ENCODE measurements around the gene CEBPA. TPM values are rescaled to one million over a fixed set of nuclear protein-coding genes. Genes with fewer than 3 reads are reported as not detected.

CEBPA gene
- total RNA-seq, 4 donors from 2014 or later = 12.9 to 31.0 (median 17.4) TPM

DNA sequence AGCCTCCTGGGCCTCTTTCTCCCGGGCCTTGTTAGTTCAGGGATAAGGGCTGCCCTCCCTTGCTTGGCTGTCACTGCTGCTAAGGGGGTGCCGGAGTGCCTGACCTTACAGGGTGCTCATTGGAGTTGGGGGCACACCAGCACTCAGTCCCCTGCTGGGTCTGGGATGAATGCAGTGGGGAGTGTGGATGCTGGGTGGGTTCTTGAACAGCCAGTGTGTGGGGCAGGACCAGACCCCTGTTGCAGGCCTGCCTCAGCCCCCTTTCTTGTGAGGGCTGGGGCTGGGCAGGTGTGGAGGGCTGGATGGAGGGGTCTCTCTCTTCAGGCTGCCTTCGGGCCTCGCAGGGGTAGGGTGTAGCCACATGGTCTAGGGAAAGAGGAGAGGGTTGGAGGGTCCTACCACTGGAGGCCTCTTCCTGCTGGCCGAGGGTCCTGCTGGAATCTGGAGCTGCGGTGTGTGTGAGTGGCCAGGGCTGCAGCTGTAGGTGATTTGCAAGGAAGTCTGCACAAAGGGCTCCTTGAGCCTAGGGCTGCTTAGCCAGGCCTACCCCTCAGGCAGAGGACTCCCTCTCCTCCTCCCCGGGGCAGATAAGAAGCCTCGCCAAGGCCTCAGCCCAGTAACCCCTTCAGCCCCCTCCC, 3.2 kb downstream of the CEBPA start:
- DNase-seq = no peak
- Histone ChIP-seq H3K4me3 (replicated peaks in 1 of 3) (no peak overlapping the region), H3K36me3 (no peaks in the 10 kb centered on the region), H3K27me3 (no peaks in the 10 kb centered on the region), H3K4me1 (peaks cover 21 to 25% of the 10 kb centered on the region in 2 donors), H3K9me3 (no peaks in the 10 kb centered on the region), H3K27ac (no peak overlapping the region)
- intact Hi-C loops (cut with DNase I) = no loop called here
- TF ChIP-seq POLR2A (IDR thresholded peaks at IDR 0.05) = no peak
- TF ChIP-seq, protein P1, sequence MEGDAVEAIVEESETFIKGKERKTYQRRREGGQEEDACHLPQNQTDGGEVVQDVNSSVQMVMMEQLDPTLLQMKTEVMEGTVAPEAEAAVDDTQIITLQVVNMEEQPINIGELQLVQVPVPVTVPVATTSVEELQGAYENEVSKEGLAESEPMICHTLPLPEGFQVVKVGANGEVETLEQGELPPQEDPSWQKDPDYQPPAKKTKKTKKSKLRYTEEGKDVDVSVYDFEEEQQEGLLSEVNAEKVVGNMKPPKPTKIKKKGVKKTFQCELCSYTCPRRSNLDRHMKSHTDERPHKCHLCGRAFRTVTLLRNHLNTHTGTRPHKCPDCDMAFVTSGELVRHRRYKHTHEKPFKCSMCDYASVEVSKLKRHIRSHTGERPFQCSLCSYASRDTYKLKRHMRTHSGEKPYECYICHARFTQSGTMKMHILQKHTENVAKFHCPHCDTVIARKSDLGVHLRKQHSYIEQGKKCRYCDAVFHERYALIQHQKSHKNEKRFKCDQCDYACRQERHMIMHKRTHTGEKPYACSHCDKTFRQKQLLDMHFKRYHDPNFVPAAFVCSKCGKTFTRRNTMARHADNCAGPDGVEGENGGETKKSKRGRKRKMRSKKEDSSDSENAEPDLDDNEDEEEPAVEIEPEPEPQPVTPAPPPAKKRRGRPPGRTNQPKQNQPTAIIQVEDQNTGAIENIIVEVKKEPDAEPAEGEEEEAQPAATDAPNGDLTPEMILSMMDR (IDR thresholded peaks at IDR 0.05) = no peak
- WGBS, 2 donors = 64 to 65% methylated on average over 5 to 8 of the region's 8 CpGs

DNA sequence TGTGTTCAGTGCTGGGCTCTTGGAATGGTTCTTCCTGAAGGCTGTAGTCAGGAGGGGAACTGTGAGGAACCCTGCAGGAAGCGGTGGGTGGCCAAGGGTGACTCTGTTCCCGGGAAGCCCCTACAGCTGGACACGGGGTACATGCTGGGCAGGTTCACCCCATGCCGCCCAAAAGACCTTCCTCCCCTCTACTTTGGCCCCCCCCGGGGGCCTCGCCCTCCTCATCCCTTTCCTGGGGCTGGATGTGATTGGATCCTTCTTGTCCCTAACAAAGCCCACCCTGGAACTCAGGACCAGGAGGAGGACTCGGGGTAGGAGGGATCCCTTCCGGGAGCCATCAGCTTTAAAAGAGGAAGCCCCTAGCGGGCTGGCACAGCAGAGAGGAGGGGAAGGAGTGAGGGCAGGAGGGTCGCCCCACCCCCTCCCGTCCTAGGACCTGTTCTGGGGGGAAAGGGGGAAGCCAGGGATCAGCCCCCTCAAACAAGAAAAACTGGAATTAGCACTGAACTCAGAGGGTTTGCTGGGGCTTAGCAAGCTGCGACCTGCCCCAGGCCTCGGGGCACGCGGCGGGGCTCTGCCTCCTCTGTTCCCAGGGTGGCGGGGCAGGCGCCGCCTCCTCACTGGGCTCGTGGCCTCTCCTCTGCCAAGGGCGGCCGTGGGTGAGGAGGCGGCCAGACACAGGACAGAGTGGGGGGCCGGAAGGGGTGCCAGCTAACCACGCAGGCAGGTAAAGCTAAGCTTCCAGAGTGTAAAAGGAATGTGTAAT, 4.0 kb downstream of the CEBPA start:
- peaks cover 19 to 26% of the 10 kb centered on the region in 2 donors for H3K4me1 ChIP-seq
- H3K36me3 ChIP-seq = no peaks in the 10 kb centered on the region
- no peak for DNase-seq
- no peak overlapping the region for H3K27ac ChIP-seq
- intact Hi-C loops (cut with DNase I) = no loop called here
- TF ChIP-seq, protein P1 (IDR thresholded peaks at IDR 0.05) = no peak
- no peak for TF ChIP-seq POLR2A (IDR thresholded peaks at IDR 0.05)
- H3K4me3 ChIP-seq (replicated peaks in 1 of 3) = no peak overlapping the region
- H3K9me3 ChIP-seq = no peaks in the 10 kb centered on the region
- no peaks in the 10 kb centered on the region for H3K27me3 ChIP-seq
- WGBS, 2 donors = 84 to 85% methylated on average over 12 to 25 of the region's 25 CpGs

DNA sequence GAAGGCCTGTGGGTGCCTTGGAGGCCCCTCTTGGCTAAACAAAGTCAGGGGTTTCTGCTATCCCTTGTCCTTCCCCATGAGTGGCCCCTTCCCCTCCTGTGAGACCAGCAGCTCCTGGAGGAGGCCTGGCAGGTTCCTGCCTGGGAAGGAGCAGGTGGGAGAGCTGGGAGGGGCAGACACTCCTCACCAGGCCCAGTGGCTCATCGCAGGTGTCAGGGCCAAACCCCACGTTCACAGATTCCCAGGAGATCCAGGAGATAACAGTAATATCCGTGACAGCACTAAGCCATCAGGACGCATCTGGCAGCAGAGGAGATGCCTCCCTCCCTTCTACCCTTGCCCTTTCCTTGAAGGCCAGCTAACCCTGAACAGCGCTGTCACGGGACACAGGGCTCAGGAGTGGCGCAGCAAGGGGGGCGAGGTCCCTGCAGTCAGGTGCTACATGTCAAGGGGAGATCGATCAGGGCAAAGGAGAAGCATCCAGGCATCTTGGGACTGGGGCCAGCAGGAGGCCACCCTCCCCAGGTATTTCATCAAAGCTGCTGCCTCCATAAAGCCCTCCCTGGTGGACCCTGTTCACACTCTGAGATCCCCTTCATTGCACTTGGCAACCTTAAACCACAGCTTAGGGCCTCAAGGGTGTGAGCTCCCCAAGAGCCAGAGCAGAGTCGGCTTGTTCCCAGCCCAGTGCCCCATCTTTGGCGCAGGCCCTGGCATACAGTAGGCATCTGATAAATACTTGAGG, 4.8 kb downstream of the CEBPA start:
- Histone ChIP-seq H3K9me3 (no peaks in the 10 kb centered on the region), H3K27ac (no peak overlapping the region), H3K4me3 (replicated peaks in 1 of 3) (no peak overlapping the region), H3K27me3 (no peaks in the 10 kb centered on the region), H3K36me3 (no peaks in the 10 kb centered on the region), H3K4me1 (peaks cover 24 to 33% of the 10 kb centered on the region in 2 donors)
- TF ChIP-seq, protein P1 (IDR thresholded peaks at IDR 0.05) = no peak
- TF ChIP-seq POLR2A (IDR thresholded peaks at IDR 0.05) = no peak
- intact Hi-C loops (cut with DNase I) = no loop called here
- WGBS, 2 donors = 76 to 79% methylated on average over 9 to 11 of the region's 11 CpGs
- peak in 1 of 2 donors; percentile 1 for DNase-seq

DNA sequence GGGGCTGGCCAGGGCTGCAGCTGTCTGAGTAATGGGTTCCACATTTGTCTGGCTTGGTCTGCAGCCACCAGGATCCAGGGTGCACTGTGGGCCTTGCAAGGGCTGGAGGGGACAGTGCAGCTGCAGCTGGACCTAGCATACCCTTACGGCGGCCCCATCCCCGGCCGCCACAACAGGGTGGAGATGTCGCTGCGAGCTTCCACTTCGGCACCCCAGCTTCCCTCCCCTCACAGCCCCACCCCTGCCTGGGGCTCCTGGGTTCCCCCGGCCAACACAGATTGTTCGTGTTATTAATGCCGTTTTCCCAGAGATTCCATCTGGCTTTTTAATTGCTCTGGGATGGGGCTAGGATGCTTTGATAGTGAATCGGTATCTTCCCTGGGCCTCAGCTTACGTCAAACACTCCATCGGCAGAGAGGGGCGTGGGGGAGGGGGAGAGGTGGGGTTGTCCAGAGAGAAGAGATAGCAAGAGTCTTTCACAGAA, 5.8 kb downstream of the CEBPA start:
- TF ChIP-seq POLR2A (IDR thresholded peaks at IDR 0.05) = no peak
- TF ChIP-seq, protein P1 (IDR thresholded peaks at IDR 0.05) = no peak
- peak in 1 of 2 donors; percentile 0 for DNase-seq
- H3K4me3 ChIP-seq (replicated peaks in 1 of 3) = no peak overlapping the region
- intact Hi-C loops (cut with DNase I) = no loop called here
- 73 to 78% methylated on average over 10 to 14 of the region's 14 CpGs for WGBS, 2 donors
- peaks cover 25 to 41% of the 10 kb centered on the region in 2 donors for H3K4me1 ChIP-seq
- no peaks in the 10 kb centered on the region for H3K36me3 ChIP-seq
- no peaks in the 10 kb centered on the region for H3K9me3 ChIP-seq
- H3K27me3 ChIP-seq = no peaks in the 10 kb centered on the region
- H3K27ac ChIP-seq = no peak overlapping the region
